HEK293 (cell line): ENCODE results near the gene PLCG2.

ENCODE experiments used
- CTCF ChIA-PET: fragments of 350-600 bp; formaldehyde crosslinking; extraction: SDS; loops from one replicate; lab custom pipeline; 2021; ENCODE audit warnings: antibody characterized with exemption; lab: Yijun Ruan, JAX
- POLR2A ChIA-PET: fragments of 300-600 bp; formaldehyde crosslinking; extraction: SDS; loops from one replicate; lab custom pipeline; 2020; ENCODE audit warnings: antibody characterized with exemption, inconsistent platforms; lab: Yijun Ruan, JAX
- H3K27ac ChIP-seq: fragments of 200-500 bp; sonication (Bioruptor generic); 2 replicates; pipeline ENCODE4 v1.5.1; 2014; ENCODE audit warnings: low read depth, low read length, control low read depth, inconsistent platforms; ENCODE audit errors: extremely low read depth
- H3K36me3 ChIP-seq, 2 experiments: fragments of 200-500 bp in 1 of 2; sonication (Bioruptor generic) in 1 of 2; 1 replicate in 1 of 2; 2 replicates in 1 of 2; pipeline ENCODE4 v1.5.1; 2014 to 2017; ENCODE audit warnings: inconsistent platforms in 2 of 2, low read length in 2 of 2; ENCODE audit not compliant: control insufficient read depth in 2 of 2, insufficient read depth in 1 of 2
- H3K4me1 ChIP-seq: fragments of 200-500 bp; sonication (Bioruptor generic); 2 replicates; pipeline ENCODE4 v1.5.1; 2014; ENCODE audit warnings: mild to moderate bottlenecking, low read length, inconsistent platforms; ENCODE audit not compliant: control insufficient read depth, insufficient read depth
- H3K4me3 ChIP-seq: 2 replicates; pipeline ENCODE4 v1.5.1; 2011; ENCODE audit warnings: low read depth, mild to moderate bottlenecking, control low read depth, low read length, moderate library complexity
- H3K9me3 ChIP-seq: fragments of 200-500 bp; sonication (Bioruptor generic); 2 replicates; pipeline ENCODE4 v1.5.1; 2014; ENCODE audit warnings: low read depth, low read length, inconsistent platforms; ENCODE audit not compliant: control insufficient read depth, insufficient read depth
- BCL6B ChIP-seq: fragments of 450-650 bp; formaldehyde crosslinking; IDR thresholded peaks from 2 replicates; pipeline ENCODE4 v1.5.1; 2017; ENCODE audit warnings: missing biosample characterization, missing genetic modification characterization
- EGR2 ChIP-seq: fragments of 450-650 bp; formaldehyde crosslinking; IDR thresholded peaks from 2 replicates; pipeline ENCODE4 v1.5.1; 2016; ENCODE audit warnings: low read depth, missing biosample characterization, missing genetic modification characterization
- GLIS2 ChIP-seq: fragments of 450-650 bp; formaldehyde crosslinking; IDR thresholded peaks from 2 replicates; pipeline ENCODE4 v1.5.1; 2016; ENCODE audit warnings: missing biosample characterization, missing genetic modification characterization
- ZFHX2 ChIP-seq: fragments of 450-650 bp; formaldehyde crosslinking; conservative IDR thresholded peaks from 2 replicates; pipeline ENCODE4 v1.5.1; 2016; ENCODE audit warnings: missing biosample characterization, missing genetic modification characterization
- ZNF341 ChIP-seq: fragments of 450-650 bp; formaldehyde crosslinking; IDR thresholded peaks from 2 replicates; pipeline ENCODE4; 2016; ENCODE audit warnings: low read depth, missing biosample characterization, missing genetic modification characterization
- ZNF394 ChIP-seq: fragments of 450-650 bp; formaldehyde crosslinking; IDR thresholded peaks from 2 replicates; pipeline ENCODE4 v1.5.1; 2016; ENCODE audit warnings: missing biosample characterization, missing genetic modification characterization, mild to moderate bottlenecking, moderate library complexity, borderline replicate concordance
- ZNF558 ChIP-seq: fragments of 450-650 bp; formaldehyde crosslinking; IDR thresholded peaks from 2 replicates; pipeline ENCODE4 v1.5.1; 2016; ENCODE audit warnings: missing biosample characterization, missing genetic modification characterization
- TF ChIP-seq, protein P1 (sequence below): fragments of 450-650 bp; IDR thresholded peaks from 2 replicates; pipeline ENCODE4 v1.5.1; 2018; ENCODE audit warnings: missing biosample characterization, mild to moderate bottlenecking, missing genetic modification characterization
- TF ChIP-seq, protein P2 (sequence below): fragments of 450-650 bp; formaldehyde crosslinking; IDR thresholded peaks from 2 replicates; pipeline ENCODE4 v1.5.1; 2016; ENCODE audit warnings: missing biosample characterization, missing genetic modification characterization, borderline replicate concordance

Gene PLCG2

DNA sequence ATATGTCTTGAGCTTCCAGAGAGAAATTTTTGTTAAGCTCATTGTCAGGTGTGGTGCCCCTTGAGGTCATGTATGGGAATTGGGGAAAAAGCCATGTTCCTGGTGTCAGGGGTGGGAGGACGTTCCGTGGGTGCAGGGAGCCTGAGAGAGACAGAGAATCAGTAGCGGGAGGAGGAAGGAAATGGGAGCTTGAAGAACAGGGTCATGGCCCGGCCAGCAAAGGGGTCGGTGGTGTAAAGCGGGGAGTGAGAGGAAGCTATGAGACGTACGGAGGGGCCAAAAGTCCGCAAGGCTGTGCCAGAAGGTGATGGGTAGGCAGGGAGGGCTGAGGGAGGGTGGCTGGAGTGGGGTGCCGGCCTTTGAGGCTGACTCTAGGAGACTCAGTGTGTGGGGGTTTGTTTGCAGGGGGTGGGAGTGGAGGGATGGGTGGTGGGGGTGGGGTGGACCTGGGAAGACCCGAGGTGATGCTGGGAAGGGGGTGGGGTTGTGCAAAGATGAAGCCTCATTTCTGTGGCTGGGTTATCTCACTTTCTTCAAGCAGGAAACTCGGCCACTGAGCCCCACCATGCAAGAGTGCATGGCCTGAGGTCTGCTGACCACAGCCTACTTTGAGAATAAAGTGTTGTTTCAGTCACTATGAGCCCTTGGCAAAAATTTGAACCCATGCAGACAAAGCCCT is 63.6 kb downstream of the PLCG2 start:
- Histone ChIP-seq H3K27ac (no peak overlapping the region), H3K4me3 (no peak overlapping the region)
- peak; percentile 62 for TF ChIP-seq EGR2 (tag by site-specific recombination)
- peak; percentile 62 for TF ChIP-seq ZFHX2 (tag by site-specific recombination)
- TF ChIP-seq ZNF394 (tag by site-specific recombination) = no peak
- TF ChIP-seq, all 188 proteins: peak for 2
- CTCF ChIA-PET = interaction anchor here (1.0 kb wide), 1 partner anchor 86 kb away, joined by 3 read pairs; no protein-coding TSS in a partner anchor
- Histone ChIP-seq H3K4me1 (no peaks in the 10 kb centered on the region), H3K9me3 (no peaks in the 10 kb centered on the region), H3K36me3 (no peaks in the 10 kb centered on the region)
- POLR2A ChIA-PET = no interaction called here

DNA sequence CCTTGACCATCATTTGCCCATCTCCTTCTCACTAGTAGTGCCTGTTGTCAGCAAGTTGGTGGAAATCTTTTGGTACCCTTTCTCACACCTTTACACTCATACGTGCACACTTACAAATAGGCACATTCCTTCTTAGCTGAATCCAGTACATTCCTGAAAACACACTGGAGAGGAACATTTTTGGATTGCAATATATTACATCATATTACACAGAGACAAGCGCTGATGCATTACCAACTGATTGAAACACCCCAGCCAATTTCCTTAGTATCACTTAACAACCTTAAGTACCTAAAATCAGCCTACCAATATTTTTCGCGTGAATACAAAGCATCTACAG is 64.1 kb downstream of the PLCG2 start:
- no peak overlapping the region for H3K27ac ChIP-seq

More for the DNA sequence above, 64.1 kb downstream of the PLCG2 start:
- TF ChIP-seq ZNF558 (tag by site-specific recombination) (no peak), BCL6B (tag by site-specific recombination) (peak; percentile 88), GLIS2 (tag by site-specific recombination) (no peak), ZNF341 (tag by site-specific recombination) (no peak)
- TF ChIP-seq, protein P1, sequence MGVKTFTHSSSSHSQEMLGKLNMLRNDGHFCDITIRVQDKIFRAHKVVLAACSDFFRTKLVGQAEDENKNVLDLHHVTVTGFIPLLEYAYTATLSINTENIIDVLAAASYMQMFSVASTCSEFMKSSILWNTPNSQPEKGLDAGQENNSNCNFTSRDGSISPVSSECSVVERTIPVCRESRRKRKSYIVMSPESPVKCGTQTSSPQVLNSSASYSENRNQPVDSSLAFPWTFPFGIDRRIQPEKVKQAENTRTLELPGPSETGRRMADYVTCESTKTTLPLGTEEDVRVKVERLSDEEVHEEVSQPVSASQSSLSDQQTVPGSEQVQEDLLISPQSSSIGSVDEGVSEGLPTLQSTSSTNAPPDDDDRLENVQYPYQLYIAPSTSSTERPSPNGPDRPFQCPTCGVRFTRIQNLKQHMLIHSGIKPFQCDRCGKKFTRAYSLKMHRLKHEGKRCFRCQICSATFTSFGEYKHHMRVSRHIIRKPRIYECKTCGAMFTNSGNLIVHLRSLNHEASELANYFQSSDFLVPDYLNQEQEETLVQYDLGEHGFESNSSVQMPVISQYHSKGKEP (tag by site-specific recombination) = 0 out of 2 replicates have a peak, but pooled peaks have one; percentile 35
- TF ChIP-seq, protein P2, sequence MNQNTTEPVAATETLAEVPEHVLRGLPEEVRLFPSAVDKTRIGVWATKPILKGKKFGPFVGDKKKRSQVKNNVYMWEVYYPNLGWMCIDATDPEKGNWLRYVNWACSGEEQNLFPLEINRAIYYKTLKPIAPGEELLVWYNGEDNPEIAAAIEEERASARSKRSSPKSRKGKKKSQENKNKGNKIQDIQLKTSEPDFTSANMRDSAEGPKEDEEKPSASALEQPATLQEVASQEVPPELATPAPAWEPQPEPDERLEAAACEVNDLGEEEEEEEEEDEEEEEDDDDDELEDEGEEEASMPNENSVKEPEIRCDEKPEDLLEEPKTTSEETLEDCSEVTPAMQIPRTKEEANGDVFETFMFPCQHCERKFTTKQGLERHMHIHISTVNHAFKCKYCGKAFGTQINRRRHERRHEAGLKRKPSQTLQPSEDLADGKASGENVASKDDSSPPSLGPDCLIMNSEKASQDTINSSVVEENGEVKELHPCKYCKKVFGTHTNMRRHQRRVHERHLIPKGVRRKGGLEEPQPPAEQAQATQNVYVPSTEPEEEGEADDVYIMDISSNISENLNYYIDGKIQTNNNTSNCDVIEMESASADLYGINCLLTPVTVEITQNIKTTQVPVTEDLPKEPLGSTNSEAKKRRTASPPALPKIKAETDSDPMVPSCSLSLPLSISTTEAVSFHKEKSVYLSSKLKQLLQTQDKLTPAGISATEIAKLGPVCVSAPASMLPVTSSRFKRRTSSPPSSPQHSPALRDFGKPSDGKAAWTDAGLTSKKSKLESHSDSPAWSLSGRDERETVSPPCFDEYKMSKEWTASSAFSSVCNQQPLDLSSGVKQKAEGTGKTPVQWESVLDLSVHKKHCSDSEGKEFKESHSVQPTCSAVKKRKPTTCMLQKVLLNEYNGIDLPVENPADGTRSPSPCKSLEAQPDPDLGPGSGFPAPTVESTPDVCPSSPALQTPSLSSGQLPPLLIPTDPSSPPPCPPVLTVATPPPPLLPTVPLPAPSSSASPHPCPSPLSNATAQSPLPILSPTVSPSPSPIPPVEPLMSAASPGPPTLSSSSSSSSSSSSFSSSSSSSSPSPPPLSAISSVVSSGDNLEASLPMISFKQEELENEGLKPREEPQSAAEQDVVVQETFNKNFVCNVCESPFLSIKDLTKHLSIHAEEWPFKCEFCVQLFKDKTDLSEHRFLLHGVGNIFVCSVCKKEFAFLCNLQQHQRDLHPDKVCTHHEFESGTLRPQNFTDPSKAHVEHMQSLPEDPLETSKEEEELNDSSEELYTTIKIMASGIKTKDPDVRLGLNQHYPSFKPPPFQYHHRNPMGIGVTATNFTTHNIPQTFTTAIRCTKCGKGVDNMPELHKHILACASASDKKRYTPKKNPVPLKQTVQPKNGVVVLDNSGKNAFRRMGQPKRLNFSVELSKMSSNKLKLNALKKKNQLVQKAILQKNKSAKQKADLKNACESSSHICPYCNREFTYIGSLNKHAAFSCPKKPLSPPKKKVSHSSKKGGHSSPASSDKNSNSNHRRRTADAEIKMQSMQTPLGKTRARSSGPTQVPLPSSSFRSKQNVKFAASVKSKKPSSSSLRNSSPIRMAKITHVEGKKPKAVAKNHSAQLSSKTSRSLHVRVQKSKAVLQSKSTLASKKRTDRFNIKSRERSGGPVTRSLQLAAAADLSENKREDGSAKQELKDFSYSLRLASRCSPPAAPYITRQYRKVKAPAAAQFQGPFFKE (tag by site-specific recombination) = no peak
- ChIA-PET CTCF (no interaction called here), POLR2A (no interaction called here)
- H3K9me3 ChIP-seq = no peaks in the 10 kb centered on the region
- no peak overlapping the region for H3K4me3 ChIP-seq
- H3K4me1 ChIP-seq = no peaks in the 10 kb centered on the region
- no peaks in the 10 kb centered on the region for H3K36me3 ChIP-seq
